Measurements from ENCODE around the gene LIN9. TPM values are rescaled to one million over a fixed set of nuclear protein-coding genes. Genes with fewer than 3 reads are reported as not detected.

The LIN9 gene
- total RNA-seq, 2 experiments from 2014 or later = 10.2 to 11.3 TPM

GRCh38 chr1:226222686-226223085 lies 86.3 kb downstream of the LIN9 start:
- ChIA-PET POLR2A (no interaction called here), CTCF (interaction anchor here (0.8 to 5.2 kb wide), 5 partner anchors 14 to 98 kb away, joined by 3 to 22 read pairs (median 3); no protein-coding TSS in a partner anchor)
- Mint-ChIP-seq H3K4me3 (peak overlapping the region; percentile 24), H3K27me3 (peaks cover 37% of the 10 kb centered on the region), H3K4me1 (ENCODE audit: low read depth) (peaks cover 12% of the 10 kb centered on the region), H3K27ac (no peak overlapping the region), H3K9me3 (no peaks in the 10 kb centered on the region), H3K36me3 (ENCODE audit: low read depth) (peaks cover 8% of the 10 kb centered on the region)
- TF ChIP-seq, protein P1, sequence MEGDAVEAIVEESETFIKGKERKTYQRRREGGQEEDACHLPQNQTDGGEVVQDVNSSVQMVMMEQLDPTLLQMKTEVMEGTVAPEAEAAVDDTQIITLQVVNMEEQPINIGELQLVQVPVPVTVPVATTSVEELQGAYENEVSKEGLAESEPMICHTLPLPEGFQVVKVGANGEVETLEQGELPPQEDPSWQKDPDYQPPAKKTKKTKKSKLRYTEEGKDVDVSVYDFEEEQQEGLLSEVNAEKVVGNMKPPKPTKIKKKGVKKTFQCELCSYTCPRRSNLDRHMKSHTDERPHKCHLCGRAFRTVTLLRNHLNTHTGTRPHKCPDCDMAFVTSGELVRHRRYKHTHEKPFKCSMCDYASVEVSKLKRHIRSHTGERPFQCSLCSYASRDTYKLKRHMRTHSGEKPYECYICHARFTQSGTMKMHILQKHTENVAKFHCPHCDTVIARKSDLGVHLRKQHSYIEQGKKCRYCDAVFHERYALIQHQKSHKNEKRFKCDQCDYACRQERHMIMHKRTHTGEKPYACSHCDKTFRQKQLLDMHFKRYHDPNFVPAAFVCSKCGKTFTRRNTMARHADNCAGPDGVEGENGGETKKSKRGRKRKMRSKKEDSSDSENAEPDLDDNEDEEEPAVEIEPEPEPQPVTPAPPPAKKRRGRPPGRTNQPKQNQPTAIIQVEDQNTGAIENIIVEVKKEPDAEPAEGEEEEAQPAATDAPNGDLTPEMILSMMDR (IDR thresholded peaks at IDR 0.05) = no peak
- intact Hi-C loops (cut with micrococcal nuclease) = no loop called here
- peak; percentile 49 for DNase-seq
- peak; percentile 52 for ATAC-seq

DNA sequence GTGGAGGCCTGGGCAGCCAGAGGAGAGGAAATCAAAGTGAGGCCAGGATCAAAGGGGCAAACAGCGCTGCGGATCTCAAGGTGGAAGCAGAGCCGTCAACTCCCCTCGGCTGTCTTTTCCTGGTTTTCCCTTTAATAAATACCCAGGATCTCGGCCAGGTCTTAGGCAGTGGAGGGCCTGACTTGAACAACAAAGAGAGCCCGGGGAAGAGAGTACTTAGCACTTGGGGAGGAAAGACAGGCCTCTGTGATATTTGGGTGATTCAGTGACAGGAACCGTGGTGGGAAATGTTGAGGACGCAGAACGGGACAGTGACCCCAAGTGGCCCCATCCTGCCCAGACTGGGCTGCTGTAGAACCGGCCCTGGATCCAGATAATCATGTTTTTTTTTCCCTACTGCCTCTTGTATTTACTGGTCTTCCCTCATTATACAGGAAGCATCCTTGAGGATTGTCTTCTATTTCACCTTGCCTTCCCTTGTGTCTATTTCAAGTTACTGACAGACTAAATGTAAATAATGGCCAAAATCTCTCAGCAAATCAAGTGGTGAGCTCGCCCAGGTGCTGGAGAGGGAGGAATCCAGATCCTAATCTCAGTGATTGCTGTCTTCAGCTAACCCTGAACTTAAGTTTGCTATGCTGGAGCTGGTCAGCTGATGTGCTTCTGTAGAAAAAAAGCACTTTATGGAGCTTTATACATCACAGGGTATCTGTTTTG lies 88.3 kb downstream of the LIN9 start:
- CTCF ChIA-PET = no interaction called here
- POLR2A ChIA-PET = interaction anchor here (1.1 kb wide), 1 partner anchor 95 kb away, joined by 4 read pairs; no protein-coding TSS in a partner anchor
- TF ChIP-seq, protein P1 (IDR thresholded peaks at IDR 0.05) = no peak
- no peak for ATAC-seq
- H3K27me3 Mint-ChIP-seq = peaks cover 27% of the 10 kb centered on the region
- H3K27ac Mint-ChIP-seq = no peak overlapping the region
- H3K9me3 Mint-ChIP-seq = no peaks in the 10 kb centered on the region
- intact Hi-C loops (cut with micrococcal nuclease) = no loop called here
- peaks cover 3% of the 10 kb centered on the region for H3K36me3 Mint-ChIP-seq (ENCODE audit: low read depth)
- DNase-seq = no peak
- H3K4me3 Mint-ChIP-seq = no peak overlapping the region
- H3K4me1 Mint-ChIP-seq (ENCODE audit: low read depth) = peaks cover 12% of the 10 kb centered on the region

DNA sequence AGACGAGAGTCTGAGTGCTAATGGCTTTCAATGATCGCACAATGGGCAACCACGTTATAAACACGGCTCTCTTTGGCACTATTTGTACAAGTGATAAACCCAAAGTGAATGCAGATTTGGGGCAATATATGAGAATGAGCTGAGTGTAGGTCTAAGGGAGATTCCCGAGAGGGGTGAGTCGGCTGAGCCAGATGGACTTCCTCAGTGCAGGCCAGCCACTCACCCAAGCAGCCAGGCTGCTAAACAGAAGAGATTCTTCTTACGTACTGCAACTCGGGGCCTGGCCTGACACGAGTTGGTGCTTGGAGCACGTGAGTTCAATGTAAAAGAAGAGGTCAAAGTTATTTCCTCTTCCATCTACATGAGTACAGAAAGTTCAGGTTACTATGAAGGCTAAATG lies 91.7 kb downstream of the LIN9 start:
- Mint-ChIP-seq H3K4me3 (no peak overlapping the region), H3K9me3 (no peaks in the 10 kb centered on the region), H3K4me1 (ENCODE audit: low read depth) (no peaks in the 10 kb centered on the region), H3K36me3 (ENCODE audit: low read depth) (no peaks in the 10 kb centered on the region), H3K27ac (no peak overlapping the region), H3K27me3 (peaks cover 4% of the 10 kb centered on the region)
- CTCF ChIA-PET = no interaction called here
- ATAC-seq (no peak), DNase-seq (no peak)
- TF ChIP-seq, protein P1 (IDR thresholded peaks at IDR 0.05) = no peak
- POLR2A ChIA-PET = no interaction called here
- intact Hi-C loops (cut with micrococcal nuclease) = no loop called here

- intact Hi-C loops (cut with micrococcal nuclease) = no loop called here
- Mint-ChIP-seq H3K36me3 (ENCODE audit: low read depth) (no peaks in the 10 kb centered on the region), H3K9me3 (no peaks in the 10 kb centered on the region), H3K4me3 (no peak overlapping the region), H3K4me1 (ENCODE audit: low read depth) (no peaks in the 10 kb centered on the region), H3K27me3 (no peaks in the 10 kb centered on the region), H3K27ac (no peak overlapping the region)
- DNase-seq (no peak), ATAC-seq (no peak)
- ChIA-PET POLR2A (interaction anchor here (0.8 kb wide), 1 partner anchor 42 kb away, joined by 4 read pairs; no protein-coding TSS in a partner anchor), CTCF (interaction anchor here (1.3 kb wide), 1 partner anchor 90 kb away, joined by 4 read pairs; no protein-coding TSS in a partner anchor)
- TF ChIP-seq, protein P1 (IDR thresholded peaks at IDR 0.05) = no peak
Observed at GRCh38 chr1:226216056-226216455, 92.9 kb downstream of the LIN9 start.

DNA sequence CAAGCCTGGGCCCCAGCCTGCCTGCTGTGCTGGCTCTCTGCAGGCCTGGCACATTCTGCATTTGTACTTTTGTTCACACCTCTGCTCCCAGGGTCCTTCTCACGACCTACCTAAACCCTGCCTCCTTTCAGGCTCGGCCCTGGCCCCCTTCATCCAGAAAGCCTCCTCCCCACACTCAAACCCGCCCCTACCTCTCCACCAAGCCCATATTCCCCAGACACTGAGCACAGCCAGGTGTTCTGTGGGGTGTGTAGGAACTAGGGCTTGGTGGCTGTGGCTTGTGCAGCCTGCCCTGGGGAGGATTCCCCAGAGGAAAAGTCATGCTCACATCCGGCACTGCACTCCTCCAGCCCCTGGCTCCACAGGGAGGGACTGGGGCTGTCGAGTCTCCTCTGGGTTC lies 93.7 kb downstream of the LIN9 start:
- intact Hi-C loops (cut with micrococcal nuclease) = no loop called here
- H3K27ac Mint-ChIP-seq = no peak overlapping the region
- no peaks in the 10 kb centered on the region for H3K36me3 Mint-ChIP-seq (ENCODE audit: low read depth)
- ChIA-PET POLR2A (interaction anchor here (0.8 kb wide), 1 partner anchor 42 kb away, joined by 4 read pairs; no protein-coding TSS in a partner anchor), CTCF (interaction anchor here (1.3 kb wide), 1 partner anchor 90 kb away, joined by 4 read pairs; no protein-coding TSS in a partner anchor)
- H3K4me1 Mint-ChIP-seq (ENCODE audit: low read depth) = no peaks in the 10 kb centered on the region
- TF ChIP-seq, protein P1 (IDR thresholded peaks at IDR 0.05) = no peak
- DNase-seq (no peak), ATAC-seq (no peak)
- no peaks in the 10 kb centered on the region for H3K27me3 Mint-ChIP-seq
- H3K9me3 Mint-ChIP-seq = no peaks in the 10 kb centered on the region
- H3K4me3 Mint-ChIP-seq = no peak overlapping the region

All from activated CD8-positive, alpha-beta T cell treated with anti-CD3 and anti-CD28 coated beads for 36 hours (primary cell).